SU-DHL-6 (cell line): ENCODE measurements around the gene ERO1A.

Source experiments
- H2AFZ ChIP-seq: fragments of 200-600 bp; sonication (generic); 2 replicates; pipeline ENCODE4 v1.6.1; 2014; ENCODE audit warnings: low read depth, mild to moderate bottlenecking, moderate library complexity, mixed read lengths, antibody characterized with exemption, low read length; ENCODE audit not compliant: severe bottlenecking
- H3F3A ChIP-seq: fragments of 200-600 bp; shearing (Covaris generic); 2 replicates; pipeline ENCODE4 v1.6.0; 2016; ENCODE audit warnings: antibody characterized with exemption, mild to moderate bottlenecking; ENCODE audit not compliant: insufficient read depth
- H3K27ac ChIP-seq: fragments of 200-600 bp; sonication (generic); 2 replicates; pipeline ENCODE4 v1.5.1; 2016; ENCODE audit warnings: low read depth, mild to moderate bottlenecking, low read length, moderate library complexity, mixed read lengths
- H3K27me3 ChIP-seq: fragments of 200-600 bp; sonication (generic), shearing (Covaris generic); 2 replicates; pipeline ENCODE4 v1.6.0; 2014; ENCODE audit warnings: mild to moderate bottlenecking, low read length
- H3K36me3 ChIP-seq: fragments of 200-600 bp; sonication (generic); 2 replicates; pipeline ENCODE4 v1.6.1; 2014; ENCODE audit warnings: mild to moderate bottlenecking, low read length, mixed read lengths
- H3K4me2 ChIP-seq: fragments of 300-600, 200-600 bp; shearing (Covaris generic), sonication (generic); 2 replicates; pipeline ENCODE4 v1.6.0; 2014; ENCODE audit warnings: low read length, low read depth, mild to moderate bottlenecking; ENCODE audit not compliant: poor library complexity, severe bottlenecking
- H3K4me3 ChIP-seq: fragments of 200-600 bp; sonication (generic); 2 replicates; pipeline ENCODE4 v1.5.1; 2014; ENCODE audit warnings: antibody characterized with exemption, low read length, mild to moderate bottlenecking, mixed read lengths; ENCODE audit not compliant: insufficient read depth, poor library complexity, severe bottlenecking
- H3K79me2 ChIP-seq: fragments of 200-600 bp; sonication (generic); 2 replicates; pipeline ENCODE4 v1.6.1; 2014; ENCODE audit warnings: mild to moderate bottlenecking, low read length, moderate library complexity; ENCODE audit not compliant: insufficient read depth
- H3K9ac ChIP-seq: fragments of 200-600 bp; sonication (generic); 2 replicates; pipeline ENCODE4 v1.7.0; 2014; ENCODE audit warnings: mild to moderate bottlenecking, low read length
- H3K9me2 ChIP-seq: fragments of 200-600 bp; sonication (generic); replicated peaks from 2 replicates; pipeline ENCODE4 v1.6.1; 2014; ENCODE audit warnings: low read length; ENCODE audit not compliant: insufficient read depth
- H3K9me3 ChIP-seq: fragments of 200-600 bp; sonication (generic); 2 replicates; pipeline ENCODE4 v1.6.1; 2014; ENCODE audit warnings: low read length, mixed read lengths; ENCODE audit not compliant: insufficient read depth
- H4K20me1 ChIP-seq: fragments of 200-600 bp; sonication (generic); 2 replicates; pipeline ENCODE4 v1.6.1; 2014; ENCODE audit warnings: low read depth, mild to moderate bottlenecking, antibody characterized with exemption, low read length, moderate library complexity, mixed read lengths
- EZH2phosphoT487 ChIP-seq: fragments of 200-600 bp; sonication (generic), shearing (Covaris generic); conservative IDR thresholded peaks from 2 replicates; pipeline ENCODE4 v1.6.1; 2018; ENCODE audit warnings: mild to moderate bottlenecking, antibody characterized with exemption, low read length, moderate library complexity, mixed read lengths
- TF ChIP-seq, protein P1 (sequence below): fragments of 200-600 bp; sonication (generic); IDR thresholded peaks from one replicate; pipeline ENCODE4 v1.5.1; 2017; ENCODE audit warnings: antibody characterized with exemption, mild to moderate bottlenecking, low read length, moderate library complexity; ENCODE audit not compliant: insufficient read depth, poor library complexity, severe bottlenecking

Gene ERO1A

GRCh38 chr14:52692248-52692962 lies 3.0 kb downstream of the ERO1A start:
- H4K20me1 ChIP-seq: peaks cover 19% of the 10 kb centered on the region
- H3K27ac ChIP-seq: no peak overlapping the region
- H3K79me2 ChIP-seq: peaks cover 78% of the 10 kb centered on the region
- H3K9me2 ChIP-seq: no peaks in the 10 kb centered on the region
- H3F3A ChIP-seq: peaks cover 5% of the 10 kb centered on the region; the same call in 1 of the 2 replicates
- TF ChIP-seq, protein P1, sequence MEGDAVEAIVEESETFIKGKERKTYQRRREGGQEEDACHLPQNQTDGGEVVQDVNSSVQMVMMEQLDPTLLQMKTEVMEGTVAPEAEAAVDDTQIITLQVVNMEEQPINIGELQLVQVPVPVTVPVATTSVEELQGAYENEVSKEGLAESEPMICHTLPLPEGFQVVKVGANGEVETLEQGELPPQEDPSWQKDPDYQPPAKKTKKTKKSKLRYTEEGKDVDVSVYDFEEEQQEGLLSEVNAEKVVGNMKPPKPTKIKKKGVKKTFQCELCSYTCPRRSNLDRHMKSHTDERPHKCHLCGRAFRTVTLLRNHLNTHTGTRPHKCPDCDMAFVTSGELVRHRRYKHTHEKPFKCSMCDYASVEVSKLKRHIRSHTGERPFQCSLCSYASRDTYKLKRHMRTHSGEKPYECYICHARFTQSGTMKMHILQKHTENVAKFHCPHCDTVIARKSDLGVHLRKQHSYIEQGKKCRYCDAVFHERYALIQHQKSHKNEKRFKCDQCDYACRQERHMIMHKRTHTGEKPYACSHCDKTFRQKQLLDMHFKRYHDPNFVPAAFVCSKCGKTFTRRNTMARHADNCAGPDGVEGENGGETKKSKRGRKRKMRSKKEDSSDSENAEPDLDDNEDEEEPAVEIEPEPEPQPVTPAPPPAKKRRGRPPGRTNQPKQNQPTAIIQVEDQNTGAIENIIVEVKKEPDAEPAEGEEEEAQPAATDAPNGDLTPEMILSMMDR: no peak
- no peak for TF ChIP-seq EZH2phosphoT487
- H3K4me3 ChIP-seq: no peak overlapping the region
- H3K36me3 ChIP-seq: no peaks in the 10 kb centered on the region; the same call in 1 of the 2 replicates
- H3K4me2 ChIP-seq: peak overlapping the region; percentile 21
- H3K27me3 ChIP-seq: no peaks in the 10 kb centered on the region
- H2AFZ ChIP-seq: no peak overlapping the region
- H3K9ac ChIP-seq: no peak overlapping the region
- H3K9me3 ChIP-seq: no peaks in the 10 kb centered on the region

DNA sequence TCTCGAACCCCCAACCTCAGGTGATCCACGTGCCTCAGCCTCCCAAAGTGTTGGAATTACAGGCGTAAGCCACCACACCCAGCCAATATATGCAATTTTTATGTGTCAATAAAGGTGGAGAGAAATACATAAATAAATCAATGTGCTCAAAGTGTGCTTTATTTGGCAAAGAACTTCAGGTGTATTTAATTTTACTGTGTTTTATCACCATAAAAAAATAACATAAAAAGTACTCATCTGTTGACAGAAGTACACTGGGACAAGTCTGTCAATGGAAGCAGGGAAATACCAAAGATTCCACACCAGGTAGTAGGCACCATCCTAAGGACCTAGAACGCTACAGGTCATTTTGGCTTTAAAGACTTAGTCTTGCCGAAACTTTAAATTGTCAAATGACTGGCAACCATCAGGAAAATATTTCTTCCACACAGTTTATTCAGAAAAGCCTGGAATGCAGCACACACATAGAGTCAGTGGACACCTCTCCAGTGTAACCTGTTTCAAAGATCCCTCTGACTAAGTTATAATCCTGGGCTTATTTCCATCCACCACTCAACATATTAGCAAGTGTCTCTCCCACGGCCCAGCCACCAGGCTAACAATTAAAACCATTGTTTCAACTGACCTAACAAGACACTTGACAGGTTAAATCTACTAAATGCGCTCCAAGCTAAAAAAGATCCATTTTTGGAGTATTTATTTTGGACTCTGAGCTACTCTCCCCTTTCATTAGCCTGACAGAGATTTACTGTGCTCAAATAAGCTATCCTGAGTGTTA lies 4.2 kb downstream of the ERO1A start:
- Histone ChIP-seq H3K36me3 (no peaks in the 10 kb centered on the region; the same call in 1 of the 2 replicates), H3K79me2 (peaks cover 91% of the 10 kb centered on the region), H3K27ac (no peak overlapping the region), H3F3A (peaks cover 4% of the 10 kb centered on the region; the same call in 1 of the 2 replicates), H3K9ac (no peak overlapping the region), H3K4me3 (no peak overlapping the region), H3K9me2 (no peaks in the 10 kb centered on the region), H2AFZ (no peak overlapping the region), H3K4me2 (peak overlapping the region; percentile 21), H3K9me3 (no peaks in the 10 kb centered on the region), H4K20me1 (peaks cover 19% of the 10 kb centered on the region), H3K27me3 (no peaks in the 10 kb centered on the region)
- TF ChIP-seq EZH2phosphoT487: no peak
- TF ChIP-seq, protein P1: no peak

- Histone ChIP-seq H3K27ac (no peak overlapping the region), H4K20me1 (peaks cover 24% of the 10 kb centered on the region; the same call in 1 of the 2 replicates), H3F3A (no peaks in the 10 kb centered on the region), H3K9me3 (no peaks in the 10 kb centered on the region), H2AFZ (no peak overlapping the region), H3K79me2 (peaks cover 84% of the 10 kb centered on the region), H3K9ac (no peak overlapping the region), H3K4me3 (no peak overlapping the region), H3K9me2 (no peaks in the 10 kb centered on the region), H3K27me3 (no peaks in the 10 kb centered on the region), H3K36me3 (peaks cover 7% of the 10 kb centered on the region; the same call in 1 of the 2 replicates), H3K4me2 (no peak overlapping the region)
- no peak for TF ChIP-seq EZH2phosphoT487
- TF ChIP-seq, protein P1: no peak
These were observed 9.2 kb downstream of the ERO1A start for GRCh38 chr14:52686176-52686575.
